SJCRH30 (cell line): Measurements from ENCODE around the gene RPP25L. TPM values are rescaled to one million over a fixed set of nuclear protein-coding genes. Genes with fewer than 3 reads are reported as not detected.
A peak's percentile ranks its signal among the peaks of the same experiment; 100 is the strongest.

ENCODE experiments used
- DNase-seq, 2 experiments: peaks; one replicate each; pipeline ENCODE4 v3.0.0-alpha.2; 2015 to 2020
- H3K27ac ChIP-seq: fragments of 250-450 bp; sonication (Bioruptor Pico); 2 replicates; pipeline ENCODE4 v1.5.1; 2020; ENCODE audit warnings: mild to moderate bottlenecking, moderate library complexity
- H3K27me3 ChIP-seq: fragments of 250-450 bp; sonication (Bioruptor Pico); 2 replicates; pipeline ENCODE4 v1.5.1; 2020; ENCODE audit warnings: mild to moderate bottlenecking, moderate library complexity
- H3K36me3 ChIP-seq: fragments of 250-450 bp; sonication (Bioruptor Pico); 2 replicates; pipeline ENCODE4 v1.5.1; 2020; ENCODE audit warnings: mild to moderate bottlenecking, moderate library complexity
- H3K4me1 ChIP-seq: fragments of 250-450 bp; sonication (Bioruptor Pico); 2 replicates; pipeline ENCODE4 v1.5.1; 2020; ENCODE audit warnings: mild to moderate bottlenecking, moderate library complexity
- H3K4me3 ChIP-seq: fragments of 250-450 bp; sonication (Bioruptor Pico); 2 replicates; pipeline ENCODE4 v1.5.1; 2020; ENCODE audit warnings: mild to moderate bottlenecking, moderate library complexity
- H3K9me3 ChIP-seq: fragments of 250-450 bp; sonication (Bioruptor Pico); replicated peaks from 2 replicates; pipeline ENCODE4 v1.5.1; 2020; ENCODE audit warnings: mild to moderate bottlenecking, moderate library complexity
- total RNA-seq: library from RNA; depleted of rRNA; stranded (reverse); fragments of >200 nt; shearing (Covaris generic); gene quantifications from 2 replicates; pipeline ENCODE4 v1.2.3, GENCODE V29; 2014; rRNA removed

RPP25L gene
- total RNA-seq, 1 experiment from 2014 or later, result 13.0 TPM

DNA sequence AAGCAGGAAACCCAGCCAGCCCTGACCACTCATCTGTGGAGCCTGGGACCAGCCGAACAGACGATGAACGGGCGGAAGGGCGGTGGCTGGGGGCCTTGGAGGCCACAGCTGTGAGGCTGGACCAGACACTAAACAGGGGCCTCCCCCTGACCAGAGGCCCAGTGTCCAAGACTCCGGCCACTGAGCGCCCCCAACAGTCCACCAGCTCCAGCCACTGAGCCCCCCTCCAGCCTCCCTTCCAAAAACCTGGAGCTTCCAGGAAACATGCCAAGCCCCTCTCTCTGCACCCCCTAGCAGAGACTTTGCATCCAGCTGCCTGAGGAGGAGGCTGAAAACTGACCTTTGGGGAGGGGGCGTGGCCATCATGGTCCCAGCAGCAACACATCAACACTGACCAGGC is 45.6 kb downstream of the RPP25L start:
- DNase-seq, result no peak
- Histone ChIP-seq H3K4me1 (0 out of 2 replicates have a peak, but pooled peaks cover 2% of the 10 kb centered on the region), H3K27ac (no peak overlapping the region), H3K36me3 (no peaks in the 10 kb centered on the region), H3K27me3 (no peaks in the 10 kb centered on the region), H3K4me3 (no peak overlapping the region), H3K9me3 (no peaks in the 10 kb centered on the region)

DNA sequence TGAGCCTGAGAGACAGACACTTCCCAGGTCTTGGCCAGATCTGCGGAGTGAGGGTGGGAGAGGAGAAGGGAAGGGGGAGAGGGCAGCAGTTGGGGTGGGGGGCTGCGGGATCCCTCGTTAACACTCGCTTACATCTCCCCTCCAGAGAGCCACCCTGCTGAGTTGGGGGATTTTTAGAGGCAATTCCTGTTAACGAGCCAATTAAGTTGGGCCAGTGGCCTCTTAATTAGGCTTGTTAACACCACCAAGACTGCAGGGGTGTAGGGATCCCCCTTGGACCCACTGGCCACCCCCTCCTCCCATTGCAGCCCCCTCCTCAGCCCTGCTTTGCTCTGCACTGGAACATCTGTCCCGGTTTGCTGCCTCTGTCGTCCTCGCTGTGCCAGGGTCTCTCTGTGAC is 46.0 kb downstream of the RPP25L start:
- Histone ChIP-seq H3K27me3 (no peaks in the 10 kb centered on the region), H3K36me3 (no peaks in the 10 kb centered on the region), H3K4me3 (no peak overlapping the region), H3K4me1 (peaks cover 1% of the 10 kb centered on the region; the same call in 1 of the 2 replicates), H3K9me3 (no peaks in the 10 kb centered on the region), H3K27ac (no peak overlapping the region)
- DNase-seq, result no peak

DNA sequence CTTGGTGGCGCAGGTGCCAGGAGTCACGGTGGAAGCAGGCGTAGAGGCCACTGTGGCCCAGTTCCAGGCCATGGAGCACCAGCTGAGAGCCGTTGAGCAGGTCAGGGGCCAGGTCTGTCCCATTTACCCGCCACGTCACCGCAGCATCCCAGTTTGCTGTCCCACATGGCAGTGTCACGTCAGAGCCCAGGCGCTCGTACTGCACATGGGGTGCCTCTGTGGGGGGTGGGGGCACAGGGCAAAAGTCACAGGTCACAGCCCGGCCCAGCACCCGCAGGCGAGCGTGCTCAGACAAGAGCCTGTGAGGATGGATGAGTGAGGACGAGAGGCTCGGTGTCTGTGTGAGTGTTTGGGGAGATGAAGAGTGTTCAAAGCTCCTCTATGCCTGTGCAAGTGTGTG is 47.3 kb downstream of the RPP25L start:
- Histone ChIP-seq H3K27ac (no peak overlapping the region), H3K4me3 (no peak overlapping the region), H3K36me3 (no peaks in the 10 kb centered on the region), H3K4me1 (peaks cover 6% of the 10 kb centered on the region; the same call in 1 of the 2 replicates), H3K9me3 (no peaks in the 10 kb centered on the region), H3K27me3 (no peaks in the 10 kb centered on the region)
- DNase-seq, result no peak

DNA sequence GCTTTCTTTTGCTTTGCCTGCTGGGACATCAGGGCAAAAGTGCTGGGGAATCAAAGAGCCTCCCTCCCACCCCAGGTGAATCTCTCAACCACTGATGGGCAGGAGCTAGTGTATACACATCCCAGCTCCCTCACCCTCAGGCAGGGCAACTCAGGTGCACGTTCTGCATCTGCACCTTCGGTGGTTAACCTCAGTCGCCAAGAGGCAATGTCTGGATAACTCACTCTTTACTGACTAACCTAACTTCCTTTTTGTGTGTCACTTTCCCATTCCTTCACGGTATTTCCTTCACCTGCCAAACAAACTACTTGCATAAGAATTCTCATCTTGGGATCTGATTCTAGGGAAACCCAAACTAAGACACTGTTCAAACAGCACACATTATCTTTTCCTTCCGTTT is 48.6 kb downstream of the RPP25L start:
- H3K36me3 ChIP-seq, result no peaks in the 10 kb centered on the region
- no peak overlapping the region for H3K27ac ChIP-seq
- H3K9me3 ChIP-seq, result no peaks in the 10 kb centered on the region
- H3K4me3 ChIP-seq, result no peak overlapping the region
- H3K27me3 ChIP-seq, result no peaks in the 10 kb centered on the region
- peaks cover 16% of the 10 kb centered on the region for H3K4me1 ChIP-seq
- no peak for DNase-seq

DNA sequence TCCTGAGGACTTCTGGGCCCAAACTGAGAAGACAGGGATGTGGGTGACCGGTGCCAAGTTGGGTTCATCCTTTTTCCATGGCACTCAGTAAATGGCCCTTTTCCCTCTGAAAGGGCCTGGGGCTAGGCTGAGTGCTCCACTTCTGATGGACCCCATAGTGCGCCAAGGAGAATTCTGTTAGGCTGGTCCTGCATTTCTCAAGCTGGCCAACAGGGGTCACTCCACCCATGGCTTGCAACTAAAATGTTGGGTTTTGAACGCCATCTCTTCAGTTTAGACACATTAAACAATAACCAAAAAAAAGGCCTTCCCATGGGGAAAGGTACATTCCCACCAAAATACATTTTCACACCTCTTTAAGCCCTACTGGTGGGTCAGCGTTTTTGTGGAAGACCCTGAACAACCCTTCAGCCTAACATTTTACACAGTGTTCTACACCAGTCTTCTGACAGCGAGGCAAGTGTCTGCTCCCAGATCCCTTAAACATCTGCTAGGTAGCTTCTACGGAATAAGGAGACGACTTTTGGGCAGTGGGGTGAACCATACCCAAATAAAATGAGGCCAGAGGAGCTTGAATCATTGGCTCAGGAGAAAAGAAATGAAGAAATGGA is 49.7 kb downstream of the RPP25L start:
- H3K4me1 ChIP-seq, result peaks cover 26% of the 10 kb centered on the region
- no peak overlapping the region for H3K4me3 ChIP-seq
- no peak overlapping the region for H3K27ac ChIP-seq
- no peaks in the 10 kb centered on the region for H3K27me3 ChIP-seq
- H3K36me3 ChIP-seq, result no peaks in the 10 kb centered on the region
- no peak for DNase-seq
- H3K9me3 ChIP-seq, result no peaks in the 10 kb centered on the region

DNA sequence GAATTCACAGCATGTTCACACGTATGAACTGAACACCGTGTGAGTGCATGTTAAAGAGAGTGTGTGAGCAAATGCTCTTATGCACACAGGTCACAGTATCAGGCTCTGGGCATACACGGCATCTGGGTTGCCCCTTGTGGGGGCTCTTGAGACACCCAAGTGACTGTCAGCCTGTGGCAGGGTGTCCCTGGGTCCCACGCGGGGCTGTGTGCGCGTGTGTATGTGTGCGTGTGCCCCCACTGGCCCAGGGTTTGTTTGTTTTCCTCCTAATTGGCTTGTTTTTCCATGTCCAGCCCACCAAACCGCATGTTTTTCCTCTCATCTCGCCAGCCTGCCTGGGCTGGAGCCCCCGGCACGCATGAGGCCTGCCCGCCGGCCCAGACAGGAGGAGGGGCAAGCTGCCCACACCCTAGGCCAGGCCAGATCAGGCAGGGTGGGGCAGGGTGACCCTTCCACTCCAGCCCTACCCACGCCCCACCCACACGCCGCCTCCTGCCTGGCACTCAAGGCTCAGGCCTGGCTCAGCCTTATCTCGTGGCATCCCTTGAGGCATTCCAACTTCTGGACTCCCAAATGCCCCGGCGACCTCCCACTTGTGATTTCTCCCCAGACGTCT is 51.2 kb downstream of the RPP25L start:
- peak overlapping the region; percentile 70; the same call in 1 of the 2 replicates for H3K27ac ChIP-seq
- H3K36me3 ChIP-seq, result no peaks in the 10 kb centered on the region
- H3K27me3 ChIP-seq, result no peaks in the 10 kb centered on the region
- no peak overlapping the region for H3K4me3 ChIP-seq
- peaks cover 28% of the 10 kb centered on the region for H3K4me1 ChIP-seq
- DNase-seq, result no peak
- no peaks in the 10 kb centered on the region for H3K9me3 ChIP-seq

Other genes starting within 250 kb of the RPP25L start
- 1.7 and 1.8 TPM in 2 replicates for gene MYORG, start 235.2 kb downstream of the RPP25L start, total RNA-seq
- 4.7 and 4.9 TPM in 2 replicates for gene FAM219A, start 153.5 kb downstream of the RPP25L start, total RNA-seq
- gene DNAI1, start 153.3 kb downstream of the RPP25L start, total RNA-seq, result 0.08 and 0.28 TPM in 2 replicates
- gene ENHO, start 89.1 kb downstream of the RPP25L start, total RNA-seq, result 0.25 TPM in 1 of 2 replicates, not detected in the other
- 0.20 and 0.24 TPM in 2 replicates for gene CNTFR, start 22.4 kb downstream of the RPP25L start, total RNA-seq
- gene DCTN3, start 8.4 kb upstream of the RPP25L start, total RNA-seq, result 58.2 and 63.6 TPM in 2 replicates
- 0.13 TPM in 1 of 2 replicates, not detected in the other for gene ARID3C, start 17.0 kb upstream of the RPP25L start, total RNA-seq
- gene SIGMAR1, start 25.7 kb upstream of the RPP25L start, total RNA-seq, result 77.1 and 85.3 TPM in 2 replicates
- gene GALT, start 34.6 kb upstream of the RPP25L start, total RNA-seq, result 16.4 and 18.9 TPM in 2 replicates
- 3.2 TPM in 2 replicates for gene IL11RA, start 40.1 kb upstream of the RPP25L start, total RNA-seq
- 0.76 TPM in 1 of 2 replicates, not detected in the other for gene CCL27, start 50.6 kb upstream of the RPP25L start, total RNA-seq
- not detected in 2 replicates for gene CCL19, start 79.2 kb upstream of the RPP25L start, total RNA-seq
- gene CCL21, start 98.0 kb upstream of the RPP25L start, total RNA-seq, result not detected in 2 replicates